ENCODE results near the gene EGLN1. TPM values are rescaled to one million over a fixed set of nuclear protein-coding genes. Genes with fewer than 3 reads are reported as not detected.
"Not testable (repeated sequence)": the region's sequence is repeated elsewhere in the genome, so short reads cannot be mapped to it uniquely, and the experiment has no call there.

EGLN1 gene
- total and polyA plus RNA-seq, 3 donors from 2014 or later = 30.5 to 64.5 (median 47.7) TPM

GRCh38 chr1:231353086-231353485 is 69.0 kb downstream of the EGLN1 start:
- no peaks in the 10 kb centered on the region for H3K36me3 ChIP-seq (ENCODE audit: low read depth, missing control alignments)
- peaks cover 3% of the 10 kb centered on the region for H3K4me1 ChIP-seq
- H3K4me3 ChIP-seq = no peak overlapping the region
- H3K9me3 ChIP-seq = no peaks in the 10 kb centered on the region
- TF ChIP-seq POLR2A (IDR thresholded peaks at IDR 0.05) (no peak), CTCF (IDR thresholded peaks at IDR 0.05) (no peak)
- intact Hi-C loops (cut with DNase I; ENCODE audit: low total_unique reads) = no loop called here
- no peak overlapping the region for H3K27ac ChIP-seq
- no peaks in the 10 kb centered on the region for H3K27me3 ChIP-seq
- WGBS, 2 donors = 57 to 60% methylated on average over 2 of the region's 2 CpGs
- DNase-seq = no peak

- Histone ChIP-seq H3K9me3 (no peaks in the 10 kb centered on the region), H3K4me3 (no peak overlapping the region), H3K27me3 (no peaks in the 10 kb centered on the region), H3K4me1 (no peaks in the 10 kb centered on the region), H3K27ac (no peak overlapping the region), H3K36me3 (ENCODE audit: low read depth, missing control alignments) (no peaks in the 10 kb centered on the region)
- no peak for TF ChIP-seq CTCF (IDR thresholded peaks at IDR 0.05)
- TF ChIP-seq POLR2A (IDR thresholded peaks at IDR 0.05) = no peak
- 75 to 86% methylated on average over 2 of the region's 2 CpGs for WGBS, 2 donors
- DNase-seq = no peak
- intact Hi-C loops (cut with DNase I; ENCODE audit: low total_unique reads) = no loop called here
Observed at GRCh38 chr1:231351816-231352215, 70.3 kb downstream of the EGLN1 start.

- H3K27me3 ChIP-seq; H3K4me3 ChIP-seq; H3K9me3 ChIP-seq; H3K4me1 ChIP-seq; H3K27ac ChIP-seq; DNase-seq; H3K36me3 ChIP-seq (ENCODE audit: low read depth, missing control alignments): not testable (repeated sequence)
- WGBS, 2 donors = 89 to 100% methylated on average over 1 of the region's 1 CpG
- intact Hi-C loops (cut with DNase I; ENCODE audit: low total_unique reads) = loop anchor here (10.0 kb wide), 1 partner anchor 246 kb away; no protein-coding TSS in a partner anchor
Observed at GRCh38 chr1:231348856-231349255, 73.2 kb downstream of the EGLN1 start.

- Histone ChIP-seq H3K27ac (no peak overlapping the region), H3K4me3 (no peak overlapping the region), H3K9me3 (no peaks in the 10 kb centered on the region), H3K36me3 (ENCODE audit: low read depth, missing control alignments) (no peaks in the 10 kb centered on the region), H3K4me1 (no peaks in the 10 kb centered on the region), H3K27me3 (no peaks in the 10 kb centered on the region)
- no peak for DNase-seq
- 85 to 95% methylated on average over 4 of the region's 4 CpGs for WGBS, 2 donors
- TF ChIP-seq POLR2A (IDR thresholded peaks at IDR 0.05) (no peak), CTCF (IDR thresholded peaks at IDR 0.05) (no peak)
- intact Hi-C loops (cut with DNase I; ENCODE audit: low total_unique reads) = loop anchor here (10.0 kb wide), 1 partner anchor 246 kb away; no protein-coding TSS in a partner anchor
Observed at GRCh38 chr1:231348442-231348841, 73.6 kb downstream of the EGLN1 start.

- WGBS, 2 donors = 91 to 95% methylated on average over 4 of the region's 4 CpGs
- TF ChIP-seq CTCF (IDR thresholded peaks at IDR 0.05) = no peak
- no peak for TF ChIP-seq POLR2A (IDR thresholded peaks at IDR 0.05)
- intact Hi-C loops (cut with DNase I; ENCODE audit: low total_unique reads) = loop anchor here (10.0 kb wide), 1 partner anchor 247 kb away; no protein-coding TSS in a partner anchor
Observed at GRCh38 chr1:231347961-231348360, 74.1 kb downstream of the EGLN1 start.

More at GRCh38 chr1:231347961-231348360, 74.1 kb downstream of the EGLN1 start:
- H3K4me1 ChIP-seq = no peaks in the 10 kb centered on the region
- H3K27ac ChIP-seq = no peak overlapping the region
- H3K36me3 ChIP-seq (ENCODE audit: low read depth, missing control alignments) = no peaks in the 10 kb centered on the region
- H3K4me3 ChIP-seq = no peak overlapping the region
- no peaks in the 10 kb centered on the region for H3K27me3 ChIP-seq
- DNase-seq = no peak
- no peaks in the 10 kb centered on the region for H3K9me3 ChIP-seq
